Prostate gland (tissue), 2 donors: Measurements from ENCODE around the gene FAM53A.

Source experiments
- POLR2A ChIP-seq: fragments of 450-650 bp; IDR thresholded peaks from one replicate; pipeline ENCODE4 v1.6.1; 2016; ENCODE audit warnings: antibody characterized with exemption, mild to moderate bottlenecking
- TF ChIP-seq, protein P1 (sequence below), 4 experiments: fragments of 200-600 bp in 2 of 4; fragments of 450-650 bp in 2 of 4; sonication (generic) in 2 of 4; IDR thresholded peaks; 1 replicate in 3 of 4; 2 replicates in 1 of 4; pipeline ENCODE4 v1.5.1; 2016 to 2019; ENCODE audit warnings: antibody characterized with exemption in 4 of 4, mild to moderate bottlenecking in 2 of 4, moderate library complexity in 2 of 4

DNA sequence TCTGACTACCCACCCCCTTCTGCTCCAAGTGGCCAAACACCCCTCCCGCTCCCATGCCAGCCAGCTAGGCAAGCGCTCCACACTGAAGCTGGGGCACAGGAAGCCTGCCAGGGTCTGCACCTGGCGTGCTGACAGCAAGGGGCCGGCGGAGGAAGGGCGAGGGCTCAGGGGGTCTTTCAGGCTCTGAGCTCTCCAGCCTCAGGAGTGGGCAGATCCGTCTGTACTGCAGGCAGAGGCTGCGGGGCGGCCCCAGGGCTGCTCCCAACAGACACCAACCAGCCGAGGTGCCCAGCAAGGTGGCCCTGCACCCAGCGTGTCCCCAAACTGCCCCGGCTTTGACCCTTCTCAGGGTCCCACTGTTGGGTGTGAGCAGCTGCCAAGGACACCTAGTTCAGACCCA, 14.8 kb downstream of the FAM53A start:
- TF ChIP-seq, protein P1, sequence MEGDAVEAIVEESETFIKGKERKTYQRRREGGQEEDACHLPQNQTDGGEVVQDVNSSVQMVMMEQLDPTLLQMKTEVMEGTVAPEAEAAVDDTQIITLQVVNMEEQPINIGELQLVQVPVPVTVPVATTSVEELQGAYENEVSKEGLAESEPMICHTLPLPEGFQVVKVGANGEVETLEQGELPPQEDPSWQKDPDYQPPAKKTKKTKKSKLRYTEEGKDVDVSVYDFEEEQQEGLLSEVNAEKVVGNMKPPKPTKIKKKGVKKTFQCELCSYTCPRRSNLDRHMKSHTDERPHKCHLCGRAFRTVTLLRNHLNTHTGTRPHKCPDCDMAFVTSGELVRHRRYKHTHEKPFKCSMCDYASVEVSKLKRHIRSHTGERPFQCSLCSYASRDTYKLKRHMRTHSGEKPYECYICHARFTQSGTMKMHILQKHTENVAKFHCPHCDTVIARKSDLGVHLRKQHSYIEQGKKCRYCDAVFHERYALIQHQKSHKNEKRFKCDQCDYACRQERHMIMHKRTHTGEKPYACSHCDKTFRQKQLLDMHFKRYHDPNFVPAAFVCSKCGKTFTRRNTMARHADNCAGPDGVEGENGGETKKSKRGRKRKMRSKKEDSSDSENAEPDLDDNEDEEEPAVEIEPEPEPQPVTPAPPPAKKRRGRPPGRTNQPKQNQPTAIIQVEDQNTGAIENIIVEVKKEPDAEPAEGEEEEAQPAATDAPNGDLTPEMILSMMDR (IDR thresholded peaks at IDR 0.05) = no peak
- TF ChIP-seq POLR2A = no peak
